MM.1S (cell line): ENCODE measurements around the gene UBE2E1.

ENCODE experiments used
- DNase-seq: peaks from one replicate; pipeline ENCODE4 v3.0.0-alpha.2; 2015
- H2AFZ ChIP-seq: fragments of 300-600 bp; sonication (generic); 2 replicates; pipeline ENCODE4 v1.6.0; 2016; ENCODE audit warnings: antibody characterized with exemption, low read length
- H3F3A ChIP-seq: fragments of 300-600 bp; sonication (generic); 2 replicates; pipeline ENCODE4 v1.6.1; 2016; ENCODE audit warnings: mild to moderate bottlenecking, antibody characterized with exemption, low read length, moderate library complexity, mixed read lengths; ENCODE audit not compliant: insufficient read depth
- H3K27ac ChIP-seq: fragments of 300-600 bp; sonication (generic); 2 replicates; pipeline ENCODE4 v1.5.1; 2016; ENCODE audit warnings: mild to moderate bottlenecking, low read length
- H3K27me3 ChIP-seq: fragments of 300-600 bp; sonication (generic); replicated peaks from 2 replicates; pipeline ENCODE4 v1.6.0; 2016; ENCODE audit warnings: low read length; ENCODE audit not compliant: insufficient read depth
- H3K36me3 ChIP-seq: fragments of 300-600 bp; sonication (generic); replicated peaks from 2 replicates; pipeline ENCODE4 v1.6.1; 2016; ENCODE audit warnings: mild to moderate bottlenecking, low read length, mixed read lengths; ENCODE audit not compliant: insufficient read depth
- H3K4me1 ChIP-seq: fragments of 300-600 bp; sonication (generic); 2 replicates; pipeline ENCODE4 v1.6.1; 2016; ENCODE audit warnings: low read length, mixed read lengths
- H3K4me2 ChIP-seq: fragments of 300-600 bp; sonication (generic); 2 replicates; pipeline ENCODE4 v1.6.0; 2016; ENCODE audit warnings: low read depth, low read length
- H3K4me3 ChIP-seq: fragments of 300-600 bp; sonication (generic); 2 replicates; pipeline ENCODE4 v1.5.1; 2016; ENCODE audit warnings: low read length, mixed read lengths
- H3K79me2 ChIP-seq: fragments of 300-600 bp; sonication (generic); 2 replicates; pipeline ENCODE4 v1.6.1; 2016; ENCODE audit warnings: mixed run types, low read length, mixed read lengths
- H3K9ac ChIP-seq: fragments of 300-600 bp; sonication (generic); 2 replicates; pipeline ENCODE4 v1.6.1; 2016; ENCODE audit warnings: low read length, mixed read lengths
- H3K9me2 ChIP-seq: fragments of 300-600 bp; sonication (generic); replicated peaks from 2 replicates; pipeline ENCODE4 v1.6.1; 2016; ENCODE audit warnings: mild to moderate bottlenecking, low read length, mixed read lengths; ENCODE audit not compliant: insufficient read depth
- H3K9me3 ChIP-seq: fragments of 300-600 bp; sonication (generic); replicated peaks from 2 replicates; pipeline ENCODE4 v1.6.1; 2016; ENCODE audit warnings: mild to moderate bottlenecking, low read length, mixed read lengths; ENCODE audit not compliant: insufficient read depth
- H4K20me1 ChIP-seq: fragments of 300-600 bp; sonication (generic); 2 replicates; pipeline ENCODE4 v1.6.1; 2016; ENCODE audit warnings: mild to moderate bottlenecking, low read length, moderate library complexity, mixed read lengths; ENCODE audit not compliant: insufficient read depth
- EZH2 ChIP-seq: fragments of 300-600 bp; sonication (generic); optimal IDR thresholded peaks from 2 replicates; pipeline ENCODE3; 2017; ENCODE audit warnings: low read depth, mild to moderate bottlenecking, antibody characterized with exemption, low read length, mixed read lengths
- EZH2phosphoT487 ChIP-seq: fragments of 300-600 bp; sonication (generic); IDR thresholded peaks from 2 replicates; pipeline ENCODE4 v1.6.1; 2018; ENCODE audit warnings: antibody characterized with exemption, low read length
- TF ChIP-seq, protein P1 (sequence below): fragments of 300-600 bp; sonication (generic); IDR thresholded peaks from 2 replicates; pipeline ENCODE4 v1.5.1; 2016; ENCODE audit warnings: antibody characterized with exemption, low read length, mixed read lengths

Gene UBE2E1

DNA sequence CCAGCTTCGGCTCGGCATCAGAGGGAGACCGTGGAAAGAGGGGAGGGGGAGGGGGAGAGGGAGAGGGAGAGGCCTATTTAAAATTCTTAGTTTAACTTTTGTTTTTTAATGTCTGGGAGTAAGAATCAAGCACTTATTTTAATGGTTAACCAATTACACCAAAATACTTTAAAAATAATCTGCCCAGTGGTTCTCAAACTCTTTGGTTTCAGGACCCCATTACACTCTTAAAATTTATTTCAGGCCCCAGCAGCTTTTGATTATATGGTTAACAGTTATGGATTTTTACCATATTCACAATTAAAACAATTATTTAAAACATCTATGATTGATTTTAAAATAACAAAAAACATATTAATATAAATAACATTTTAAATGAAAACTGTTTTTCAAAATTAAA, 66.6 kb downstream of the UBE2E1 start:
- no peaks in the 10 kb centered on the region for H3K4me1 ChIP-seq
- no peak overlapping the region for H3K9ac ChIP-seq
- no peak overlapping the region for H2AFZ ChIP-seq
- no peak overlapping the region for H3K27ac ChIP-seq
- H3K27me3 ChIP-seq, result no peaks in the 10 kb centered on the region
- H3F3A ChIP-seq, result no peaks in the 10 kb centered on the region
- H3K9me3 ChIP-seq, result no peaks in the 10 kb centered on the region
- H3K4me2 ChIP-seq, result no peak overlapping the region
- H4K20me1 ChIP-seq, result peaks cover 15% of the 10 kb centered on the region; the same call in 1 of the 2 replicates
- DNase-seq, result no peak
- peaks cover 80% of the 10 kb centered on the region for H3K79me2 ChIP-seq
- TF ChIP-seq EZH2 (no peak), EZH2phosphoT487 (no peak)
- TF ChIP-seq, protein P1, sequence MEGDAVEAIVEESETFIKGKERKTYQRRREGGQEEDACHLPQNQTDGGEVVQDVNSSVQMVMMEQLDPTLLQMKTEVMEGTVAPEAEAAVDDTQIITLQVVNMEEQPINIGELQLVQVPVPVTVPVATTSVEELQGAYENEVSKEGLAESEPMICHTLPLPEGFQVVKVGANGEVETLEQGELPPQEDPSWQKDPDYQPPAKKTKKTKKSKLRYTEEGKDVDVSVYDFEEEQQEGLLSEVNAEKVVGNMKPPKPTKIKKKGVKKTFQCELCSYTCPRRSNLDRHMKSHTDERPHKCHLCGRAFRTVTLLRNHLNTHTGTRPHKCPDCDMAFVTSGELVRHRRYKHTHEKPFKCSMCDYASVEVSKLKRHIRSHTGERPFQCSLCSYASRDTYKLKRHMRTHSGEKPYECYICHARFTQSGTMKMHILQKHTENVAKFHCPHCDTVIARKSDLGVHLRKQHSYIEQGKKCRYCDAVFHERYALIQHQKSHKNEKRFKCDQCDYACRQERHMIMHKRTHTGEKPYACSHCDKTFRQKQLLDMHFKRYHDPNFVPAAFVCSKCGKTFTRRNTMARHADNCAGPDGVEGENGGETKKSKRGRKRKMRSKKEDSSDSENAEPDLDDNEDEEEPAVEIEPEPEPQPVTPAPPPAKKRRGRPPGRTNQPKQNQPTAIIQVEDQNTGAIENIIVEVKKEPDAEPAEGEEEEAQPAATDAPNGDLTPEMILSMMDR, result no peak
- no peak overlapping the region for H3K4me3 ChIP-seq
- H3K36me3 ChIP-seq, result no peaks in the 10 kb centered on the region
- no peaks in the 10 kb centered on the region for H3K9me2 ChIP-seq

DNA sequence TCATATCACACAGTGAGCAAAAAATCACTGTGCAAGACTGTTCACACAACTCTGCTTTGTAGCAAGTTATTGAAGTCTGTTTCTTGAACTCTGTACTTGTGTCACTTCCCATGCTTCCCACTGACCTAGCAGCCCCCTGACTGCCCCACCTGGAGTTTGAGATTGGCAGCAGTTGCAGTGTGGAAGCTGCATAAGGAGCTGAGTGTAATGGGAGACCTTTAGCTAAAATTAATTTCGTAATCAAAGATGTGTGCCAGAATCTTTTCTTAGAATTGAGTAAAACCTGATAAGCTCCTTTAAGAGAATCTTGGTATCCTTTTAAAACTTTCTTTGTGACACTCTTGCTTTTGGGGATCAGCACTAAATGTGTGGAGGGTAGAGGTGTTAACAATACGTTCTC, 68.2 kb downstream of the UBE2E1 start:
- peaks cover 81% of the 10 kb centered on the region for H3K79me2 ChIP-seq
- H4K20me1 ChIP-seq, result peaks cover 15% of the 10 kb centered on the region; the same call in 1 of the 2 replicates
- H3K4me2 ChIP-seq, result no peak overlapping the region

DNA sequence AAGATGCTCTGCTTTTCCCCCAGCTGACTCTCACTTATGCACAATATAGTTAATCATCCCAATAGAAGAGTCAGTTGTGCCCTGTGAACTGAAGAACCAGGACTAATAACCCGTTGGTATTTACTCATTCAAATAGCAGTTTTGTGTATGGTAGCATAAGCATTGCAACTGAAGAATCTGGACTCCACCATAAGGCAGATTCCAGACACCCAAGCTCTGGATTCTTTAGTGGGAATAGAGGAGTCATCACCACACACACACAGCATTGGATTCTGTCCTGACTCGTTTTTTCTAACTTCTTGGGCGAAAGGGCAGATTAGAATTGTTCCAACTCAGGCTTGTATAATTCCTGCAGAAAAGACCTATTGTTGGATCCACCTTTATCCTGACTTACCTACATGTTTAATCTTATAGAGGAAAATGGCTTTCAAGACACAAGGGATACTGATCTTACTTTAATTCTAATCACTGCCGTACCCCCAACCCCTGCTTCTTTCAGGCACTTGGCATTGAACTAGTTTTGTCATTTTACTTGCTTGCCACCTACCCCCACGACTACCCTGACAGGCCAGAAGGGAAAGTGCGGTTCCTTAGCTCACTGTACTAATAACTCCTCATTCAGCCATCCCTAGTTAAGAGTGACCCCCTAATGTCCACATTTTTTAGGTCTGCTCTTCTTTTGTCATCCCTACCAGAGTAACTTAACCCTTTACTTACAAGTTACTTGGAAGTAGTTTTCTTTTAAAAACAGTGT, 68.8 kb downstream of the UBE2E1 start:
- Histone ChIP-seq H3K27me3 (no peaks in the 10 kb centered on the region), H4K20me1 (peaks cover 16% of the 10 kb centered on the region; the same call in 1 of the 2 replicates), H2AFZ (no peak overlapping the region), H3K79me2 (peaks cover 81% of the 10 kb centered on the region), H3K4me1 (no peaks in the 10 kb centered on the region), H3K9me3 (no peaks in the 10 kb centered on the region), H3K4me3 (no peak overlapping the region), H3K9ac (no peak overlapping the region), H3F3A (no peaks in the 10 kb centered on the region), H3K36me3 (no peaks in the 10 kb centered on the region), H3K4me2 (no peak overlapping the region), H3K27ac (no peak overlapping the region), H3K9me2 (no peaks in the 10 kb centered on the region)
- no peak for DNase-seq
- TF ChIP-seq EZH2phosphoT487, result no peak
- TF ChIP-seq, protein P1, result no peak

More for the DNA sequence above, 68.2 kb downstream of the UBE2E1 start:
- H3K27ac ChIP-seq, result no peak overlapping the region
- no peak overlapping the region for H3K9ac ChIP-seq
- H3K9me2 ChIP-seq, result no peaks in the 10 kb centered on the region
- no peaks in the 10 kb centered on the region for H3K36me3 ChIP-seq
- H2AFZ ChIP-seq, result no peak overlapping the region
- no peaks in the 10 kb centered on the region for H3K4me1 ChIP-seq
- TF ChIP-seq, protein P1, result no peak
- TF ChIP-seq EZH2 (no peak), EZH2phosphoT487 (no peak)
- no peak for DNase-seq
- no peaks in the 10 kb centered on the region for H3K27me3 ChIP-seq
- H3K9me3 ChIP-seq, result no peaks in the 10 kb centered on the region
- no peaks in the 10 kb centered on the region for H3F3A ChIP-seq
- no peak overlapping the region for H3K4me3 ChIP-seq
